NCI-H510A treated with DMSO at 0.1 percent for 48 hours (cell line): Measurements from ENCODE around the gene KCNJ12.

Experiments used
- DNase-seq: peaks from one replicate; lab custom pipeline; 2025; lab: John Stamatoyannopoulos, UW

Gene KCNJ12

GRCh38 chr17:21368545-21369246 lies 7.5 kb upstream of the KCNJ12 start:
- DNase-seq, result no peak

- no peak for DNase-seq
These were observed 6.8 kb upstream of the KCNJ12 start for GRCh38 chr17:21369395-21369794.

- no peak for DNase-seq
These were observed 5.7 kb upstream of the KCNJ12 start for GRCh38 chr17:21370430-21370829.

- no peak for DNase-seq
These were observed 4.6 kb upstream of the KCNJ12 start for GRCh38 chr17:21371511-21372081.

GRCh38 chr17:21372256-21372954 lies 3.8 kb upstream of the KCNJ12 start:
- no peak for DNase-seq

GRCh38 chr17:21373036-21373435 lies 3.1 kb upstream of the KCNJ12 start:
- peak; percentile 27 for DNase-seq

GRCh38 chr17:21373696-21374440 lies 2.3 kb upstream of the KCNJ12 start:
- DNase-seq, result no peak

- no peak for DNase-seq
These were observed 1.6 kb upstream of the KCNJ12 start for GRCh38 chr17:21374441-21375161.

- no peak for DNase-seq
These were observed 996 bp upstream of the KCNJ12 start for GRCh38 chr17:21375162-21375560.

- no peak for DNase-seq
These were observed 438 bp upstream of the KCNJ12 start for GRCh38 chr17:21375757-21376080.

- peak; percentile 19 for DNase-seq
These were observed 868 bp downstream of the KCNJ12 start for GRCh38 chr17:21376759-21377690.

GRCh38 chr17:21377705-21378396 lies 1.7 kb downstream of the KCNJ12 start:
- no peak for DNase-seq

GRCh38 chr17:21378553-21378952 lies 2.4 kb downstream of the KCNJ12 start:
- no peak for DNase-seq

- peak; percentile 61 for DNase-seq
These were observed 3.0 kb downstream of the KCNJ12 start for GRCh38 chr17:21379080-21379711.

- DNase-seq, result no peak
These were observed 4.5 kb downstream of the KCNJ12 start for GRCh38 chr17:21380659-21381058.

- peak; percentile 74 for DNase-seq
These were observed 5.0 kb downstream of the KCNJ12 start for GRCh38 chr17:21381076-21381706.

- DNase-seq, result peak; percentile 16
These were observed 6.7 kb downstream of the KCNJ12 start for GRCh38 chr17:21382560-21383495.

- DNase-seq, result no peak
These were observed 9.2 kb downstream of the KCNJ12 start for GRCh38 chr17:21385281-21385845.
